HG02642 (cell line): Measurements from ENCODE around the gene ZSCAN1.

Source experiments
- ATAC-seq: cut with Tn5 transposase; IDR thresholded peaks from one replicate; pipeline ENCODE4 v1.9.1; 2021; ENCODE audit warnings: mild to moderate bottlenecking; ENCODE audit not compliant: unreplicated experiment, poor library complexity

The ZSCAN1 gene

DNA sequence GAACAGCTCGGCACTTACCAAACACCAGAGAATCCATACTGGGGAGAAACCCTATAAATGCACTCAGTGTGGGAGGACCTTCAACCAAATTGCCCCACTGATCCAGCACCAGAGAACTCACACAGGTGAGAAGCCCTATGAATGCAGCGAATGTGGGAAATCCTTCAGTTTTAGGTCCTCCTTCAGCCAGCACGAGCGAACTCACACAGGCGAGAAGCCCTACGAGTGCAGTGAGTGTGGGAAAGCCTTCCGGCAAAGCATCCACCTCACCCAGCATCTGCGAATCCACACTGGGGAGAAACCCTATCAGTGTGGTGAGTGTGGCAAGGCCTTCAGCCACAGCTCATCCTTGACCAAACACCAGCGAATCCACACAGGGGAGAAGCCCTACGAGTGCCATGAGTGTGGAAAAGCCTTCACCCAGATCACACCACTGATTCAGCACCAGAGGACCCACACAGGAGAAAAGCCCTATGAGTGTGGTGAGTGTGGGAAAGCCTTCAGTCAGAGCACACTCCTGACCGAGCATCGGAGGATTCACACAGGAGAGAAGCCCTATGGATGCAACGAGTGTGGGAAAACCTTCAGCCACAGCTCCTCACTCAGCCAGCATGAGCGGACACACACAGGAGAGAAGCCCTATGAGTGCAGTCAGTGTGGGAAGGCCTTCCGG is 33.6 kb downstream of the ZSCAN1 start:
- ATAC-seq: no peak

DNA sequence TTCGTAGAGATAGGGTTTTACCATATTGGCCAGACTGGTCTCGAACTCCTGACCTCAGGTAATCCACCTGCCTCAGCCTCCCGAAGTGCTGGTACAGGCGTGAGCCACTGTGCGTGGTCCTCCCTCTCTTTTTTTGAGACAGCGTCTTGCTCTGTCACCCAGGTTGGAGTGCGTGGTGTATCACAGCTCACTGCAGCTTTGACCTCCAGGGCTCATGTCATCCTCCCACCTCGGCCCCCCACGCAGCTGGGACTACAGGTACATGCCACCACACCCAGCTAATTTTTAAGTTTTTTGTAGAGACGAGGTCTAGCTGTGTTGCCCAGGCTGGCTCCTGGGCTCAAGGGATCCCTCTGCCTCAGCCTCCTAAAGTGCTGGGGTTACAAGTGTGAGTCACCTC is 46.0 kb downstream of the ZSCAN1 start:
- no peak for ATAC-seq

DNA sequence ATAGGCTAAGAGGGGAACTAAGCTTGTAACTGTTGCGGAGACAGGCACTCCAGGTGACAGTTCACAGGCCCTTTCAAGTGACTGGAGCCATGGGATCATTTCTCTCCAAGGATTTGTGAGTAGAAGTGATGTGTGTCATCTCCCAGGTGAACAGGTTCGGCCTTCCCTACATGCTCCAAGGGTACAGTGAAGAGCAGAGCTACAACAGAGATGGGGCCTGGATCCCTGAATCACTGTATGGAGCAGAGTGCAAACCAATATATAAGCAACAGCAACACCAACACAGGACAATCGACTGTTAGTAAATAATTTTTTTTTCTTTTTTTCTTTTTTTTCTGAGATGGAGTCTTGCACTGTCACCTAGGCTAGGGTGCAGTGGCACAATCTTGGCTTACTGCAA is 49.2 kb downstream of the ZSCAN1 start:
- no peak for ATAC-seq

- no peak for ATAC-seq
These were observed 50.9 kb downstream of the ZSCAN1 start for GRCh38 chr19:58084596-58085347.

DNA sequence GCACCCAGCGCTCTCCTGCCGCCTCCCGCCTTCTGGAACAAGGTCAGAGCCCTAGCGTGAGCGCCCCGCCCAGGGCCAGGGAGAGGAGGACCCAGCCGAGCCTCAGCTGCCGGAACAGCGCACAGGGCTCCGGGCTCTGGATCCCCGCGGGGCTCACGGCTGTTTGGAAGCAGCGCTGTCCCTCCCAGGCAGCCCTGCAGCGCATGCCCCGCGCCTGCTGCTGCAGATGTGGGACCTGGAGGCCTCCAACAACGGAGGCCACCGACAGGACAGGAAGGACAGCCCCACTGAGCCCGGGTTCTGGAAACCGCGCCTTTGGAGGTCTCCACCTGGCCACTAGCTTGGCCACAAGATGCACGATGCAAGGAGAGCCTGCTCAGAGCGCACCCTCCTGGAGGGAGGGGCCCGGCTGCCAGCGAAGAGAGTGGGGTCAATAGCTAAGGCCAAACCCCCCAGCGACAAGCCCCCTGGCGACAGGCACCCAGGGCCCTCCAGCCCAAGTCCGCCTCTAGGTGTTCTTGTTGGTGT is 51.6 kb downstream of the ZSCAN1 start:
- no peak for ATAC-seq

DNA sequence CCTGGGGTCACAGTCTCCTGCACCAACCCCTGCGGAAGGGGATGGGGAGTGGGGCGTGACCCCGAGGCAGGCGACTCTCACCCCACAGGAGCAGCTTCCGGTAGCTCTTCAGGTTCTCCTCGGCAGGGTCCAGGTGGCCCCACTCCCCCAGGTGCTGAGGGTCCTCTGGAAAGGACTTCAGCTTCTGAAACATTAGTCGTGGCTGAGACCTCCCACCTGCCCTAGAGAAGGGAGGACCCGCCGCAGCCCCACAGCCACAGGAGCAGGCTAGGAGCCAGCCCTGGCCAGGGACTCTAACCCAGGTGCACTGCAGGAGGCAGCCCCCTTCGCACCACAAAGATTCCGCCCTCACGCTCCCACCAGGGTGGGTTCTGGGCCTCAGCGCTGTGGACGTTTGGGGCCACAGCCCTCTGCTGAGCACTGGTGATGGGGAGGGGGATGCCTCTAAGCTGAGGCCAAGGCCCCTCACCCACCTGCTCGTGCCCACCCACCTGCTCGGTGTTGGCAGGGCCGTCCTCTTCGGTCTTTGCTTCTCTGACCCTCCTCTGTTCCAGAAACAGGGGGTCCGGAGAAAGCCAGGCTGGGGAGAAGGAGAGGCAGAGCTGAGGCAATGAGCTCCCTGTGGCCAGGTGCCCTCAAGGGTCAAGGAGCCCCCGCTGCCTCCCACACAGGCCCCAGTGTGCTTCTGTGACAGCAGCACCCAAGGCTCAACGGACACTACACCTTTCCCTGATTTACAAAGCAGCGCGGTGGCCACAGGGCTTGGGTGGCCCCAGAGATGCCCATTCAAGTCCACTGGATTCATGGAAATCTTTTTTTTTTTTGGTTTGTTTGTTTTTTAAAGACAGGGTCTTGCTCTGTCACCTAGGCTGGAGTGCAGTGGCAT is 53.2 kb downstream of the ZSCAN1 start:
- ATAC-seq: no peak

DNA sequence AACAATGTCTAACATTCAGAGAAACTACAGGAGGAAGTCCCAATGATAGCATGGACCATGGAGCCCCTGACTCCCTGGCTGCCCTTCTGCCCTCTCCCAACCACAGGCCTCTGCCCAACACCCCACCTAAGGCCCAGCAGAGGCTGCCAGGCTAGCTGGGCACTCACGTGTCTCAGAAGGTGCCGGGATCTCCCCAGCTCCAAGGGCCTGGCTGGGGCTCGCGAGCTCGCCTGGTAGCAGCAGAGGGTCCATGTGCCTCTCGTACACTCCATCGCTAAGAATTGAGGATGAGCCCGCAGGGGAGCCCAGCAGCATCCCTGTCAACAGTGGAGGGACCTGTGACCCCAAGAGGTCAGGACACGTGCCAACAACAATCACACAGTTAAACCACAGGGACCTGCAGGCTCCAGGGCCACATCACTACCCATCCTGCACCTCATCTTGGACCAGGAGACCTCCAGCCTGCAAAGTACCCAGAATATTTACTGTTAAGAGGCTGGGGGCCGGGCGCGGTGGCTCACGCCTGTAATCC is 54.8 kb downstream of the ZSCAN1 start:
- ATAC-seq: no peak

DNA sequence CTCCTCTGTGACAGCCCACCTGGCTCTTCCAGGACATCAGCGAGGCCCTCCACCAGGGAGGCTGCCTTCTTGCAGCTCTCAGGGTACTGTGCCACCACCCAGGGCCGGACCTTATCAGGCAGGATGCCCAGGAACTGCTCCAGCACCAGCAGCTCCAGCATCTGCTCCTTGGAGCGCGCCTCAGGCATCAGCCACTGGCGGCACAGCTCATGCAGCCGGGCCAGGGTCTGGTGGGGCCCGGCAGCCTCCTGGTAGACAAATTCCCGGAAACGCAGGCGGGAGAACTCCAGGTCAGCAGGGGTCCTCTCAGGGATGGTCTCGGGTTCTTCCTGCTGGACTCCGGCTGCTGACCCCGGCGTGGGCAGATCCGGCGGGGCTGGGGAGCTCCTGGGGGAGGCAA is 56.0 kb downstream of the ZSCAN1 start:
- ATAC-seq: no peak

- ATAC-seq: no peak
These were observed 57.6 kb downstream of the ZSCAN1 start for GRCh38 chr19:58091251-58091995.

GRCh38 chr19:58093071-58093470 is 59.2 kb downstream of the ZSCAN1 start:
- ATAC-seq: no peak

DNA sequence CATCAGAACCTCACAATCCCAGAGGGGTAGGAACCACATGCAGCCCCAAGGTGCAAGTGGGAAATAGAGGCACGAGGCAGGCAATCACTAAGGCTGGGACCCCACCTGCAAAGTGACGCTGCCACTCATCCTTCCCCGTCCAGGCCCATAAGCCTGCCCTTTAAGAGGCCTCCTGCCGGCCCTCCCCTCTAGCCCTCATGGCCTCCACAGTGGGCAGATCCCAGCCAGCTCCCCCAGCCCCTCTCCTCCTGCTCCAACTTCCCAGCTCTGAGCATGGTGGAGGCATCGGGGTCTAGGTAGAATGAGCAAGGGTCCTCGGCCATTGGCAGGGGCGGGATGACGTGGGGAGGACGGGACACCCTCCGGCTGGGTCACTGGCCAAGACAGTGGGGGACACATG is 61.5 kb downstream of the ZSCAN1 start:
- no peak for ATAC-seq

DNA sequence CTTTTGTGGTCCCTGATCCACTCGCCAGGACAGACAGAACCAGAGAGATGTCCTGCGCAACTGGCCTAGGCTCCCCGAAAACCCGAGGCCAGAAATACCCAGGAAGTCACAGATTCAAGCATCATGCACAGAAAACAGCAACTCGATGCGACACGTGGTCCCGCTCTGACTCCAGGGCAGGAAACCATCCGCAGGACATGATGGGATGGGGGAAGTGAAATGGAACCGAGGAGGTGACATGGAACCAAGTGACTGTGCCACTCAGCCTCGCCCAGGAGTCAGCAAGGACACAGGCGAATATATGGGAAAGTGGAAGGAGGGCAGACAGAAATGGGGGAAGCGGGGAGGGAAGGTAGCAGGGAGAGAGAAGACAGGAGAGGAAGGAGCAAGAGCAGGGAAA is 63.1 kb downstream of the ZSCAN1 start:
- no peak for ATAC-seq

DNA sequence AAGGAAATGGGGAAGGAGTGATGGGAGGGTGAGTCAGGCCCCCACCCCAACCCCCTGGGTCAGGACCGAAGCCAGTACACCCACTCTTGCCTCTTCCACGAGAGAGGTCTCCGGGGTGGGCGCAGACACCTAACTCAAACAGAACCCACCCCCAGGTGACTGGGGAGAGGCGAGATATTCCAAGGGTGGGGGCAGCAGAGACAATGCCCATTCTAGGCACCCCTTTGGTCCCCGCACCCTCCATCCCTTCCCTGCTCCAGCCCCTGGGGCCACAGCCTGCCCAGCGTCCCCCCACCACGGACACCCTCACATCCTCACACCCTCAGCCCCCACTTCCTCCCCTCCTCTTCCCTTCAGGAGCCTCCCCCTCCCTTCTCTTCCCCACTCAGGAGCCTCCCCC is 63.5 kb downstream of the ZSCAN1 start:
- ATAC-seq: no peak

- ATAC-seq: peak; percentile 92
These were observed 64.2 kb downstream of the ZSCAN1 start, which contains the start of gene ZSCAN18 for GRCh38 chr19:58097781-58098681. Gene ZSCAN18, minus strand, starts transcription at chr19:58098231. Its CDS starts 7,964 bp downstream, at chr19:58090267.

- ATAC-seq: no peak
These were observed 64.8 kb downstream of the ZSCAN1 start for GRCh38 chr19:58098682-58098998.
